ENCODE results near the gene ST3GAL3. TPM values are rescaled to one million over a fixed set of nuclear protein-coding genes. Genes with fewer than 3 reads are reported as not detected.

ST3GAL3 gene
- total RNA-seq = 15.2 to 28.7 TPM (median 17.0 TPM) in 3 replicates
- long read RNA-seq, partial matches to known transcripts = 1 of 14 reads
- long read RNA-seq, other reads (novel, unspliced or antisense) = 5 of 14 reads

DNA sequence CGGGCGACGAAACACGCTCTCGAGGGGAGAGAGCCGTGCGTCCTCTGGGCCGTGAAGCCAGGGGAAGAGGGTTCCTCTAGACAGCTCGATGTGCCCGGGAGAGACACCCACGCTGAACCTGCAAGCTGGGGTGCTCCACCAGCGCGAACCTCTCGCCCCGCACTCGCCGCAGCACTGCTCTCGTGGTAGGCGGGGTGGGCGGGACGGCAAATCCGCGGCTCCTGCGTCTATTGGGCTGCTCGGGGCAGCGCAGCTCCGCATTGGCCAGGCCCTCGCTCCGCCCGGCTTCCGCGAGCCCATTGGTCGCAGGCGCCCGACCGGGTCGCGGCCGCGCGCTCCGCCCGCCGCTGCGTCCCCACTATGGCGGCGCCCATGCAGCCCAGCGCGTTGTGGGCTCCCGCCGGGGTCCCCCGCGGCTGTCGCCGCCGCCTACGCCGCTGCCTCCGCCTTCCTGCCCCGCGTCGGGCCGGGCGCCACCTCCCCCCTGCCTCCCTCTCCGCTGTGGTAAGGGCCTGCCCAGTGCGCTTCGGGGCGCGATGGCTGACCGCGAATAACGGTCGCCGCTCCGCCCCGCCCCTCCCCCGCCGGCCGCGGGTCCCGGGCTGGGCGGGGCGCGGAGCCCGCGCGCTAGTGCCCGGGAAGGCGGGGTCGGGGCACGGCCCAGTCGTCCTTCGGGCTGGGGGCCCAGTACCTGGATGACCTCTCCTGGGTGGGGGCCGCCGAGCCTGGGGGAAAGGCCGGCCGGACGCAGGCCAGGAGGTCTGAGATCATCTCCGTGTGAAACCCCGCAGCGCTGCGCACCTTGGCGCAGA lies at the start of gene ST3GAL3:
ST3GAL3 (plus strand) TSS at position 347 of the 812 bp plus-strand sequence. CDS start 28,727 bp downstream, outside the sequence.
- H3K9me3 Mint-ChIP-seq (ENCODE audit: low read depth) = no peaks in the 10 kb centered on the region
- H3K4me3 Mint-ChIP-seq (ENCODE audit: unreplicated experiment) = peak within 1 kb of the TSS; percentile 87
- H3K27ac Mint-ChIP-seq (ENCODE audit: unreplicated experiment) = peak within 1 kb of the TSS; percentile 93
- peaks cover 59% of the 10 kb centered on the region for H3K4me1 Mint-ChIP-seq (ENCODE audit: low read depth)
- DNase-seq (ENCODE audit: low spot score) = peak; percentile 97
- TF ChIP-seq, protein P1, sequence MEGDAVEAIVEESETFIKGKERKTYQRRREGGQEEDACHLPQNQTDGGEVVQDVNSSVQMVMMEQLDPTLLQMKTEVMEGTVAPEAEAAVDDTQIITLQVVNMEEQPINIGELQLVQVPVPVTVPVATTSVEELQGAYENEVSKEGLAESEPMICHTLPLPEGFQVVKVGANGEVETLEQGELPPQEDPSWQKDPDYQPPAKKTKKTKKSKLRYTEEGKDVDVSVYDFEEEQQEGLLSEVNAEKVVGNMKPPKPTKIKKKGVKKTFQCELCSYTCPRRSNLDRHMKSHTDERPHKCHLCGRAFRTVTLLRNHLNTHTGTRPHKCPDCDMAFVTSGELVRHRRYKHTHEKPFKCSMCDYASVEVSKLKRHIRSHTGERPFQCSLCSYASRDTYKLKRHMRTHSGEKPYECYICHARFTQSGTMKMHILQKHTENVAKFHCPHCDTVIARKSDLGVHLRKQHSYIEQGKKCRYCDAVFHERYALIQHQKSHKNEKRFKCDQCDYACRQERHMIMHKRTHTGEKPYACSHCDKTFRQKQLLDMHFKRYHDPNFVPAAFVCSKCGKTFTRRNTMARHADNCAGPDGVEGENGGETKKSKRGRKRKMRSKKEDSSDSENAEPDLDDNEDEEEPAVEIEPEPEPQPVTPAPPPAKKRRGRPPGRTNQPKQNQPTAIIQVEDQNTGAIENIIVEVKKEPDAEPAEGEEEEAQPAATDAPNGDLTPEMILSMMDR (IDR thresholded peaks at IDR 0.05) = no peak
- H3K36me3 Mint-ChIP-seq (ENCODE audit: low read depth) = peaks cover 21% of the 10 kb centered on the region
- no peaks in the 10 kb centered on the region for H3K27me3 Mint-ChIP-seq (ENCODE audit: low read depth)

DNA sequence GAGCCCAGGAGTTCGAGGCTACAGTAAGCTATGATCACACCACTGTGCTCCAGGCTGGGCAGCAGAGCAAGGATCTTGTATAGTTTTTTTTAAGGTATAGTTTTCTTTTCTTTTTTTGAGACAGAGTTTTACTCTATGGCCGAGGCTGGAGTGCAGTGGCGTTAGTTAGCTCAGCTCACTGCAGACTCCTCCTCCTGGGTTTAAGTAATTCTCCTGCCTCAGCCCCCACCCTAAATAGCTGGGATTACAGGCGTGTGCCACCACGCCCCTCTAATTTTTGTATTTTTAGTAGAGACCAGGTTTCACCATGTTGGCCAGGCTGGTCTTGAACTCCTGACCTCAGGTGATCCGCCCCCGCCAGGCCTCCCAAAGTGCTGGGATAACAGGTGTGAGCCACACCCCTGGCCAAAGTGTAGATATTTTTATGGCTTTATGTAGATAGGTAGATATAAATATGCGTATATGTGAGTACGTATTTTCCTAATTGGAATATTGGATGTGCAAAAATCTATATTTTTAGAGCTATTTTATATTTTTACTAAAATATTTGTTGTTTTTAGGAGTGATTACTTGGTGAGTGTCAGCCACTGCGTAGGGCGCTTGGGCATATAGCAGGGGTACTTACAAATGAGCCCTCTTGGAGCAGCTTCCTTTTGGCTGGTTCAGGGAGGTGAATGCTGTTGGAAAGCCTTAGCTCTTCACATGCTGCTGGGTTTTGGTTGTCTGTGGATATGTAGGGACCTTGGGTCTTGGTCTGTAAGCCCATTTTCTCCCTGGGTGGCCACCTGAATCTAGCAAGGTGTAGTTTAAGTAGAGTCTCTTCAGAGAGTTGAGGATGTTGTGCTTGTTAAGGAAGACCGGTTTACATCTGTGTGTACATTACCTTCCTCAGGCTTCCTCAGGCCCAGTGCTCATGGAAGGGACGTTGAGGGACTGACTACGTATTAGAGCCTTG lies 47.8 kb upstream of the ST3GAL3 start:
- H3K36me3 Mint-ChIP-seq (ENCODE audit: low read depth) = peaks cover 48% of the 10 kb centered on the region
- no peak for DNase-seq (ENCODE audit: low spot score)
- H3K4me1 Mint-ChIP-seq (ENCODE audit: low read depth) = no peaks in the 10 kb centered on the region
- H3K9me3 Mint-ChIP-seq (ENCODE audit: low read depth) = no peaks in the 10 kb centered on the region
- H3K27ac Mint-ChIP-seq (ENCODE audit: unreplicated experiment) = no peak overlapping the region
- no peak overlapping the region for H3K4me3 Mint-ChIP-seq (ENCODE audit: unreplicated experiment)
- TF ChIP-seq, protein P1 (IDR thresholded peaks at IDR 0.05) = no peak
- no peaks in the 10 kb centered on the region for H3K27me3 Mint-ChIP-seq (ENCODE audit: low read depth)

- no peak overlapping the region for H3K4me3 Mint-ChIP-seq (ENCODE audit: unreplicated experiment)
- TF ChIP-seq, protein P1 (IDR thresholded peaks at IDR 0.05) = no peak
- DNase-seq (ENCODE audit: low spot score) = no peak
- peaks cover 46% of the 10 kb centered on the region for H3K36me3 Mint-ChIP-seq (ENCODE audit: low read depth)
- H3K9me3 Mint-ChIP-seq (ENCODE audit: low read depth) = no peaks in the 10 kb centered on the region
- no peaks in the 10 kb centered on the region for H3K4me1 Mint-ChIP-seq (ENCODE audit: low read depth)
- H3K27ac Mint-ChIP-seq (ENCODE audit: unreplicated experiment) = no peak overlapping the region
- no peaks in the 10 kb centered on the region for H3K27me3 Mint-ChIP-seq (ENCODE audit: low read depth)
Observed at GRCh38 chr1:43660355-43660754, 47.0 kb upstream of the ST3GAL3 start.

DNA sequence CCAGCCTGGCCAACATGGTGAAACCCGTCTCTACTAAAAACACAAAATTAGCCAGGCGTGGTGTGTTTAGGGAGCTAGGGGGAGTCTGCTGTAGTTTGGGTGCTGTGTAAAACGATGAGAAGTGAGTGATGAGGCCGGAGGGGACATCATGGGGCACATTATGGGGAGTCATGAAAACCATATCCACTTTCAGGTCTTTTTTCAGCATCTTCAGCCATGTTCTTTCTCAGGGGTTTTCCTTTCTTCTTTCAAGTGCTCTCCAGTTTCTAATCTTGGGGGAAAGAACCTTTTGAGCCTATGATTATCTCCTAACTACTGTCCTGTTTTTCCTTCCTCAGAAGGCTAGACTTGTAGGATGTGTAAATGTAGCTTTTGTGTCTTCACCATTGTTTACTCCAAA lies 43.0 kb upstream of the ST3GAL3 start:
- Mint-ChIP-seq H3K36me3 (ENCODE audit: low read depth) (peaks cover 55% of the 10 kb centered on the region), H3K4me3 (ENCODE audit: unreplicated experiment) (no peak overlapping the region), H3K27me3 (ENCODE audit: low read depth) (no peaks in the 10 kb centered on the region), H3K9me3 (ENCODE audit: low read depth) (no peaks in the 10 kb centered on the region), H3K27ac (ENCODE audit: unreplicated experiment) (no peak overlapping the region), H3K4me1 (ENCODE audit: low read depth) (peaks cover 10% of the 10 kb centered on the region)
- DNase-seq (ENCODE audit: low spot score) = no peak
- TF ChIP-seq, protein P1 (IDR thresholded peaks at IDR 0.05) = no peak

- Mint-ChIP-seq H3K27ac (ENCODE audit: unreplicated experiment) (no peak overlapping the region), H3K4me1 (ENCODE audit: low read depth) (peaks cover 17% of the 10 kb centered on the region), H3K9me3 (ENCODE audit: low read depth) (no peaks in the 10 kb centered on the region), H3K4me3 (ENCODE audit: unreplicated experiment) (no peak overlapping the region), H3K27me3 (ENCODE audit: low read depth) (no peaks in the 10 kb centered on the region), H3K36me3 (ENCODE audit: low read depth) (peaks cover 56% of the 10 kb centered on the region)
- no peak for DNase-seq (ENCODE audit: low spot score)
- TF ChIP-seq, protein P1 (IDR thresholded peaks at IDR 0.05) = no peak
Observed at GRCh38 chr1:43666608-43667007, 40.7 kb upstream of the ST3GAL3 start.
